HepG2 (cell line): Measurements from ENCODE around the gene MINDY1. TPM values are rescaled to one million over a fixed set of nuclear protein-coding genes. Genes with fewer than 3 reads are reported as not detected.

Experiments
- ATF7-NPFF ChIP-seq: sonication (generic); formaldehyde crosslinking; IDR thresholded peaks from 2 replicates; pipeline ENCODE4 v1.8.1; 2023; ENCODE audit warnings: mild to moderate bottlenecking, low read depth, missing genetic modification reagents, moderate library complexity
- KLF15 ChIP-seq: sonication (generic); formaldehyde crosslinking; IDR thresholded peaks from 2 replicates; pipeline ENCODE4 v1.8.1; 2023; ENCODE audit warnings: borderline replicate concordance, mild to moderate bottlenecking, inconsistent platforms, missing genetic modification reagents, mixed read lengths
- NR3C1 ChIP-seq: sonication (generic); formaldehyde crosslinking; IDR thresholded peaks from 2 replicates; pipeline ENCODE4 v1.4.0; 2020; ENCODE audit warnings: missing genetic modification reagents
- SALL1 ChIP-seq: sonication (generic); formaldehyde crosslinking; IDR thresholded peaks from 2 replicates; pipeline ENCODE4 v1.8.0; 2022; ENCODE audit warnings: mild to moderate bottlenecking, missing genetic modification reagents
- SRY ChIP-seq: sonication (generic); formaldehyde crosslinking; IDR thresholded peaks from 2 replicates; pipeline ENCODE4 v1.8.0; 2022; ENCODE audit warnings: mild to moderate bottlenecking, missing genetic modification reagents
- ZBTB4 ChIP-seq: sonication (generic); formaldehyde crosslinking; IDR thresholded peaks from 2 replicates; pipeline ENCODE4 v1.4.0; 2020; ENCODE audit warnings: missing genetic modification reagents, mild to moderate bottlenecking, borderline replicate concordance
- ZEB1 ChIP-seq: IDR thresholded peaks from 2 replicates; pipeline ENCODE4 v1.6.1; 2012; ENCODE audit warnings: mild to moderate bottlenecking, low read depth, inconsistent platforms; ENCODE audit not compliant: insufficient replicate concordance
- ZNF136 ChIP-seq: sonication (generic); formaldehyde crosslinking; IDR thresholded peaks from 2 replicates; pipeline ENCODE4 v1.8.1; 2022; ENCODE audit warnings: low read depth, mild to moderate bottlenecking, moderate library complexity, missing genetic modification reagents
- ZNF460 ChIP-seq: sonication (generic); formaldehyde crosslinking; IDR thresholded peaks from 2 replicates; pipeline ENCODE4 v1.5.1; 2020; ENCODE audit warnings: missing genetic modification reagents, mild to moderate bottlenecking, borderline replicate concordance
- ZNF550 ChIP-seq: sonication (generic); formaldehyde crosslinking; IDR thresholded peaks from 2 replicates; pipeline ENCODE4 v1.4.0; 2020; ENCODE audit warnings: mild to moderate bottlenecking, missing genetic modification reagents, borderline replicate concordance
- ZNF567 ChIP-seq: sonication (generic); formaldehyde crosslinking; IDR thresholded peaks from 2 replicates; pipeline ENCODE4 v1.8.1; 2023; ENCODE audit warnings: mild to moderate bottlenecking, missing genetic modification reagents, borderline replicate concordance
- polyA plus RNA-seq, 8 experiments: library from polyadenylated mRNA; depleted of rRNA in 3 of 8; stranded (reverse) in 7 of 8; unstranded in 1 of 8; fragments of >200 nt; fragmentation: Illumina TruSeq in 4 of 8; extraction: Trizol in 4 of 8; gene quantifications; 2 replicates each; pipeline versions ENCODE4 v1.2.1 to v1.2.3, GENCODE V29; 2011 to 2016; ENCODE audit warnings: low read depth in 4 of 8, missing spikeins in 1 of 8, mixed read lengths in 1 of 8; ENCODE audit not compliant: insufficient read depth in 1 of 8
- total RNA-seq, 5 experiments: library from RNA; depleted of rRNA; stranded (reverse); fragments of >200 nt; fragmentation: Illumina TruSeq; extraction: Trizol; gene quantifications; 2 replicates each; pipeline ENCODE4 v1.2.3, GENCODE V29; 2016; ENCODE audit warnings: low read depth in 1 of 5
- TF ChIP-seq, protein P1 (sequence below): sonication (generic); formaldehyde crosslinking; IDR thresholded peaks from 2 replicates; pipeline ENCODE4 v1.9.0; 2021; ENCODE audit warnings: missing genetic modification reagents, borderline replicate concordance
- TF ChIP-seq, protein P2 (sequence below): sonication (generic); formaldehyde crosslinking; IDR thresholded peaks from 2 replicates; pipeline ENCODE4 v1.4.0; 2020; ENCODE audit warnings: missing genetic modification reagents
- TF ChIP-seq, protein P3 (sequence below): sonication (generic); formaldehyde crosslinking; IDR thresholded peaks from 2 replicates; pipeline ENCODE4 v1.5.0; 2020; ENCODE audit warnings: missing genetic modification reagents
- TF ChIP-seq, protein P4 (sequence below): sonication (generic); formaldehyde crosslinking; IDR thresholded peaks from 2 replicates; pipeline ENCODE4 v1.8.1; 2022; ENCODE audit warnings: low read depth, mild to moderate bottlenecking, missing genetic modification reagents

The MINDY1 gene
- total and polyA plus RNA-seq, 2 of the 13 experiments (the other 11 are each of a cell fraction or from before 2014, with no cell fraction given) = 11.1 to 15.0 TPM

DNA sequence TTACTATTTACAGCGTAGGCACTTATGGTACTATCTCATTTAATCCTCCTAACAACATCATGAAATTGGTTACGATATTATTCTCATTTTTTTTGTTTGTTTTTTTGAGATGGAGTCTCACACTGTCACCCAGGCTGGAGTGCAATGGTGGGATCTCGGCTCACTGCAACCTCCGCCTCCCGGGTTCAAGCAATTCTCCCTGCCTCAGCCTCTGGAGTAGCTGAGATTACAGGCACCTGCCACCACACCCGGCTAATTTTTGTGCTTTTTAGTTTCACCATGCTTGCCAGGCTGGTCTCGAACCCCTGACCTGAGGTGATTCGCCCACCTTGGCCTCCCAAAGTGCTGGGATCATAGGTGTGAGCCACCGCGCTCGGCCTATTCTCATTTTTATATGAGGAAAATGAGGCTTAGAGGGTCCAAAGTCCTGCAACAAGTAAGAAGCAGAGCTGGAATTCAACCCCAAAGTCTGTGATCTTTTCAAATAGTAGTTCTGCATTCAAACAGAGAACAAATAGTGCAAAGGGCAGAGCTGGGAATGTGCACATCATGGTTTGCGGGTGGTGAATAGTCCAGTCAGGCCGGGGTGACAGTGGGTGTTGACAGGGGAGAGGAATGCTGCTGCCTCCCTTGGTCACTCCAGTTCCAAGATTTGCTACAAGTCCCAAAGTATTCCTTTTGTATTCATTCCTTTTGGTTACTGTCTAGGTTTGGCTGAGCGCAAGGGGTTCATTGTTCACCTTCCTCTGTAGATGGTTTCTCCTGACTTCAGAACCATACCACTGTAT, 6.2 kb upstream of the MINDY1 start (continued):
- TF ChIP-seq, protein P1, sequence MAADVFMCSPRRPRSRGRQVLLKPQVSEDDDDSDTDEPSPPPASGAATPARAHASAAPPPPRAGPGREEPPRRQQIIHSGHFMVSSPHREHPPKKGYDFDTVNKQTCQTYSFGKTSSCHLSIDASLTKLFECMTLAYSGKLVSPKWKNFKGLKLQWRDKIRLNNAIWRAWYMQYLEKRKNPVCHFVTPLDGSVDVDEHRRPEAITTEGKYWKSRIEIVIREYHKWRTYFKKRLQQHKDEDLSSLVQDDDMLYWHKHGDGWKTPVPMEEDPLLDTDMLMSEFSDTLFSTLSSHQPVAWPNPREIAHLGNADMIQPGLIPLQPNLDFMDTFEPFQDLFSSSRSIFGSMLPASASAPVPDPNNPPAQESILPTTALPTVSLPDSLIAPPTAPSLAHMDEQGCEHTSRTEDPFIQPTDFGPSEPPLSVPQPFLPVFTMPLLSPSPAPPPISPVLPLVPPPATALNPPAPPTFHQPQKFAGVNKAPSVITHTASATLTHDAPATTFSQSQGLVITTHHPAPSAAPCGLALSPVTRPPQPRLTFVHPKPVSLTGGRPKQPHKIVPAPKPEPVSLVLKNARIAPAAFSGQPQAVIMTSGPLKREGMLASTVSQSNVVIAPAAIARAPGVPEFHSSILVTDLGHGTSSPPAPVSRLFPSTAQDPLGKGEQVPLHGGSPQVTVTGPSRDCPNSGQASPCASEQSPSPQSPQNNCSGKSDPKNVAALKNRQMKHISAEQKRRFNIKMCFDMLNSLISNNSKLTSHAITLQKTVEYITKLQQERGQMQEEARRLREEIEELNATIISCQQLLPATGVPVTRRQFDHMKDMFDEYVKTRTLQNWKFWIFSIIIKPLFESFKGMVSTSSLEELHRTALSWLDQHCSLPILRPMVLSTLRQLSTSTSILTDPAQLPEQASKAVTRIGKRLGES (CRISPR knock-in tag) = no peak
- TF ChIP-seq ZEB1 (peak; percentile 67), NR3C1 (CRISPR knock-in tag) (no peak), ZNF460 (CRISPR knock-in tag) (peak; percentile 99), ATF7-NPFF (CRISPR knock-in tag) (no peak), ZNF550 (no peak), ZBTB4 (CRISPR knock-in tag) (no peak; the same call in 1 of the 2 replicates), ZNF136 (CRISPR knock-in tag) (peak; percentile 97), KLF15 (CRISPR knock-in tag) (no peak), SALL1 (CRISPR knock-in tag) (peak; percentile 94), SRY (CRISPR knock-in tag) (no peak), ZNF567 (CRISPR knock-in tag) (no peak)
- TF ChIP-seq, protein P2, sequence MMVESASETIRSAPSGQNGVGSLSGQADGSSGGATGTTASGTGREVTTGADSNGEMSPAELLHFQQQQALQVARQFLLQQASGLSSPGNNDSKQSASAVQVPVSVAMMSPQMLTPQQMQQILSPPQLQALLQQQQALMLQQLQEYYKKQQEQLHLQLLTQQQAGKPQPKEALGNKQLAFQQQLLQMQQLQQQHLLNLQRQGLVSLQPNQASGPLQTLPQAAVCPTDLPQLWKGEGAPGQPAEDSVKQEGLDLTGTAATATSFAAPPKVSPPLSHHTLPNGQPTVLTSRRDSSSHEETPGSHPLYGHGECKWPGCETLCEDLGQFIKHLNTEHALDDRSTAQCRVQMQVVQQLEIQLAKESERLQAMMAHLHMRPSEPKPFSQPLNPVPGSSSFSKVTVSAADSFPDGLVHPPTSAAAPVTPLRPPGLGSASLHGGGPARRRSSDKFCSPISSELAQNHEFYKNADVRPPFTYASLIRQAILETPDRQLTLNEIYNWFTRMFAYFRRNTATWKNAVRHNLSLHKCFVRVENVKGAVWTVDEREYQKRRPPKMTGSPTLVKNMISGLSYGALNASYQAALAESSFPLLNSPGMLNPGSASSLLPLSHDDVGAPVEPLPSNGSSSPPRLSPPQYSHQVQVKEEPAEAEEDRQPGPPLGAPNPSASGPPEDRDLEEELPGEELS = peak; percentile 74
- TF ChIP-seq, protein P3, sequence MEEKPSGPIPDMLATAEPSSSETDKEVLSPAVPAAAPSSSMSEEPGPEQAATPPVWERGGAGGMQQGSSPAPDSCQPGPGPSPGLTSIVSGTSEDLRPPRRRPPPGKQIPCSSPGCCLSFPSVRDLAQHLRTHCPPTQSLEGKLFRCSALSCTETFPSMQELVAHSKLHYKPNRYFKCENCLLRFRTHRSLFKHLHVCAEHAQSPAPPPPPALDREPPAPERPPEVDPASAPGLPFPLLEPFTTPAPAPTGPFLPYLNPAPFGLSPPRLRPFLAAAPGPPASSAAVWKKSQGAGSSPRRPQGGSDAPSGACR (CRISPR knock-in tag) = no peak
- TF ChIP-seq, protein P4, sequence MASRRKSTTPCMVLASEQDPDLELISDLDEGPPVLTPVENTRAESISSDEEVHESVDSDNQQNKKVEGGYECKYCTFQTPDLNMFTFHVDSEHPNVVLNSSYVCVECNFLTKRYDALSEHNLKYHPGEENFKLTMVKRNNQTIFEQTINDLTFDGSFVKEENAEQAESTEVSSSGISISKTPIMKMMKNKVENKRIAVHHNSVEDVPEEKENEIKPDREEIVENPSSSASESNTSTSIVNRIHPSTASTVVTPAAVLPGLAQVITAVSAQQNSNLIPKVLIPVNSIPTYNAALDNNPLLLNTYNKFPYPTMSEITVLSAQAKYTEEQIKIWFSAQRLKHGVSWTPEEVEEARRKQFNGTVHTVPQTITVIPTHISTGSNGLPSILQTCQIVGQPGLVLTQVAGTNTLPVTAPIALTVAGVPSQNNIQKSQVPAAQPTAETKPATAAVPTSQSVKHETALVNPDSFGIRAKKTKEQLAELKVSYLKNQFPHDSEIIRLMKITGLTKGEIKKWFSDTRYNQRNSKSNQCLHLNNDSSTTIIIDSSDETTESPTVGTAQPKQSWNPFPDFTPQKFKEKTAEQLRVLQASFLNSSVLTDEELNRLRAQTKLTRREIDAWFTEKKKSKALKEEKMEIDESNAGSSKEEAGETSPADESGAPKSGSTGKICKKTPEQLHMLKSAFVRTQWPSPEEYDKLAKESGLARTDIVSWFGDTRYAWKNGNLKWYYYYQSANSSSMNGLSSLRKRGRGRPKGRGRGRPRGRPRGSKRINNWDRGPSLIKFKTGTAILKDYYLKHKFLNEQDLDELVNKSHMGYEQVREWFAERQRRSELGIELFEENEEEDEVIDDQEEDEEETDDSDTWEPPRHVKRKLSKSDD = no peak; the same call in 1 of the 2 replicates
